ENCODE results near the gene DHX9. TPM values are rescaled to one million over a fixed set of nuclear protein-coding genes. Genes with fewer than 3 reads are reported as not detected.

The DHX9 gene
- total RNA-seq, 1 donor from 2014 or later: 426 TPM

- Mint-ChIP-seq H3K27ac (ENCODE audit: unreplicated experiment) (no peak overlapping the region), H3K4me1 (no peaks in the 10 kb centered on the region), H3K9me3 (peaks cover 6% of the 10 kb centered on the region), H3K27me3 (ENCODE audit: low read depth) (peaks cover 23% of the 10 kb centered on the region), H3K36me3 (ENCODE audit: low read depth) (peaks cover 3% of the 10 kb centered on the region), H3K4me3 (no peak overlapping the region)
- no peak for DNase-seq (ENCODE audit: low read depth, low spot score)
- TF ChIP-seq, protein P1, sequence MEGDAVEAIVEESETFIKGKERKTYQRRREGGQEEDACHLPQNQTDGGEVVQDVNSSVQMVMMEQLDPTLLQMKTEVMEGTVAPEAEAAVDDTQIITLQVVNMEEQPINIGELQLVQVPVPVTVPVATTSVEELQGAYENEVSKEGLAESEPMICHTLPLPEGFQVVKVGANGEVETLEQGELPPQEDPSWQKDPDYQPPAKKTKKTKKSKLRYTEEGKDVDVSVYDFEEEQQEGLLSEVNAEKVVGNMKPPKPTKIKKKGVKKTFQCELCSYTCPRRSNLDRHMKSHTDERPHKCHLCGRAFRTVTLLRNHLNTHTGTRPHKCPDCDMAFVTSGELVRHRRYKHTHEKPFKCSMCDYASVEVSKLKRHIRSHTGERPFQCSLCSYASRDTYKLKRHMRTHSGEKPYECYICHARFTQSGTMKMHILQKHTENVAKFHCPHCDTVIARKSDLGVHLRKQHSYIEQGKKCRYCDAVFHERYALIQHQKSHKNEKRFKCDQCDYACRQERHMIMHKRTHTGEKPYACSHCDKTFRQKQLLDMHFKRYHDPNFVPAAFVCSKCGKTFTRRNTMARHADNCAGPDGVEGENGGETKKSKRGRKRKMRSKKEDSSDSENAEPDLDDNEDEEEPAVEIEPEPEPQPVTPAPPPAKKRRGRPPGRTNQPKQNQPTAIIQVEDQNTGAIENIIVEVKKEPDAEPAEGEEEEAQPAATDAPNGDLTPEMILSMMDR (conservative IDR thresholded peaks at IDR 0.05): no peak
Observed at GRCh38 chr1:182930985-182931384, 91.8 kb downstream of the DHX9 start.

GRCh38 chr1:182935716-182936115 lies 96.6 kb downstream of the DHX9 start:
- DNase-seq (ENCODE audit: low read depth, low spot score): no peak
- Mint-ChIP-seq H3K36me3 (ENCODE audit: low read depth) (peaks cover 3% of the 10 kb centered on the region), H3K4me1 (no peaks in the 10 kb centered on the region), H3K9me3 (peaks cover 8% of the 10 kb centered on the region), H3K27ac (ENCODE audit: unreplicated experiment) (no peak overlapping the region), H3K27me3 (ENCODE audit: low read depth) (peaks cover 22% of the 10 kb centered on the region), H3K4me3 (no peak overlapping the region)
- TF ChIP-seq, protein P1 (conservative IDR thresholded peaks at IDR 0.05): no peak

Other genes with a start within 250 kb of the DHX9 start
- 5.8 and 6.4 TPM in 2 replicates for gene RGS16, start 235.0 kb upstream of the DHX9 start, total RNA-seq
- gene RGS8, start 154.8 kb upstream of the DHX9 start, total RNA-seq: 1.8 and 2.4 TPM in 2 replicates
- 9.1 and 12.7 TPM in 2 replicates for gene NPL, start 49.6 kb upstream of the DHX9 start, total RNA-seq
- gene SHCBP1L, start 113.8 kb downstream of the DHX9 start, total RNA-seq: not detected in 2 replicates
- 82.0 and 85.8 TPM in 2 replicates for gene LAMC1, start 184.1 kb downstream of the DHX9 start, total RNA-seq